ENCODE measurements around the gene DSCAM. TPM values are rescaled to one million over a fixed set of nuclear protein-coding genes. Genes with fewer than 3 reads are reported as not detected.

DSCAM gene
- total and polyA plus RNA-seq, 12 donors: under 0.01 to 0.11 (median 0.07) TPM; not detected in 5

GRCh38 chr21:40129809-40130208 lies 717.1 kb downstream of the DSCAM start:
- intact Hi-C loops (cut with DNase I): loop anchor here in 1 of 2 donors (10.0 kb wide), 2 partner anchors 265 to 345 kb away; partner anchors contain the start of gene PCP4
- Histone ChIP-seq H3K9me3 (replicated peaks in 1 of 3) (no peaks in the 10 kb centered on the region), H3K4me3 (no peak overlapping the region), H3K27ac (no peak overlapping the region), H3K36me3 (replicated peaks in 1 of 2) (no peaks in the 10 kb centered on the region), H3K27me3 (peaks cover 5% of the 10 kb centered on the region), H3K4me1 (replicated peaks in 1 of 2) (no peaks in the 10 kb centered on the region)
- TF ChIP-seq CTCF (IDR thresholded peaks at IDR 0.05) (no peak), POLR2A (IDR thresholded peaks at IDR 0.05) (no peak)
- 79 to 100% (median 89%) methylated on average over 1 of the region's 1 CpG for WGBS, 4 donors
- no peak for DNase-seq

GRCh38 chr21:40128891-40129290 lies 718.1 kb downstream of the DSCAM start:
- 85 to 94% (median 92%) methylated on average over 5 of the region's 5 CpGs for WGBS, 4 donors
- no peaks in the 10 kb centered on the region for H3K4me1 ChIP-seq (replicated peaks in 1 of 2)
- TF ChIP-seq POLR2A (IDR thresholded peaks at IDR 0.05) (no peak), CTCF (IDR thresholded peaks at IDR 0.05) (no peak)

GRCh38 chr21:40120940-40121575 lies 725.9 kb downstream of the DSCAM start:
- Histone ChIP-seq H3K4me1 (replicated peaks in 1 of 2) (no peaks in the 10 kb centered on the region), H3K4me3 (no peak overlapping the region), H3K36me3 (replicated peaks in 1 of 2) (no peaks in the 10 kb centered on the region), H3K9me3 (replicated peaks in 1 of 3) (no peaks in the 10 kb centered on the region), H3K27ac (no peak overlapping the region), H3K27me3 (peaks cover 5% of the 10 kb centered on the region)
- DNase-seq: peak in 3 of 7 donors; percentile 21 to 37 (median 26)
- intact Hi-C loops (cut with DNase I): loop anchor here (5.0 to 10.0 kb wide), 4 partner anchors 254 to 336 kb away; partner anchors contain the start of gene PCP4 (in 2 of the 2)
- no peak for TF ChIP-seq POLR2A (IDR thresholded peaks at IDR 0.05)
- peak; percentile 91 to 98 (median 94) for TF ChIP-seq CTCF (IDR thresholded peaks at IDR 0.05)
- 26 to 31% (median 28%) methylated on average over 4 of the region's 4 CpGs for WGBS, 4 donors

More at GRCh38 chr21:40128891-40129290, 718.1 kb downstream of the DSCAM start:
- no peak for DNase-seq
- Histone ChIP-seq H3K27me3 (peaks cover 5% of the 10 kb centered on the region), H3K27ac (no peak overlapping the region), H3K36me3 (replicated peaks in 1 of 2) (no peaks in the 10 kb centered on the region), H3K4me3 (no peak overlapping the region), H3K9me3 (replicated peaks in 1 of 3) (no peaks in the 10 kb centered on the region)
- intact Hi-C loops (cut with DNase I): loop anchor here in 1 of 2 donors (10.0 kb wide), 2 partner anchors 264 to 344 kb away; partner anchors contain the start of gene PCP4

- no peak overlapping the region for H3K4me3 ChIP-seq
- H3K4me1 ChIP-seq (replicated peaks in 1 of 2): no peaks in the 10 kb centered on the region
- no peak for DNase-seq
- WGBS, 4 donors: 82 to 93% (median 91%) methylated on average over 9 of the region's 9 CpGs
- no peaks in the 10 kb centered on the region for H3K36me3 ChIP-seq (replicated peaks in 1 of 2)
- intact Hi-C loops (cut with DNase I): no loop called here
- TF ChIP-seq POLR2A (IDR thresholded peaks at IDR 0.05): no peak
- no peak for TF ChIP-seq CTCF (IDR thresholded peaks at IDR 0.05)
- H3K27ac ChIP-seq: no peak overlapping the region
- no peaks in the 10 kb centered on the region for H3K27me3 ChIP-seq
- H3K9me3 ChIP-seq (replicated peaks in 1 of 3): no peaks in the 10 kb centered on the region
Observed at GRCh38 chr21:40118527-40118926, 728.4 kb downstream of the DSCAM start.
